GM10248 (cell line): ENCODE measurements around the gene UPF1.

ENCODE experiments used
- CTCF ChIA-PET: fragments of 300-600 bp; sonication (Branson Sonifier 250); formaldehyde crosslinking; extraction: SDS; loops from one replicate; lab custom pipeline; 2021; ENCODE audit warnings: antibody characterized with exemption; lab: Yijun Ruan, JAX
- POLR2A ChIA-PET: fragments of 350-650 bp; sonication (Branson Sonifier 250); formaldehyde crosslinking; extraction: SDS; loops from one replicate; lab custom pipeline; 2020; ENCODE audit warnings: antibody characterized with exemption; lab: Yijun Ruan, JAX
- DNase-seq: peaks from one replicate; pipeline ENCODE4 v3.0.0; 2012; ENCODE audit errors: extremely low spot score
- CTCF ChIP-seq: IDR thresholded peaks from 2 replicates; pipeline ENCODE4 v1.5.1; 2012; ENCODE audit warnings: mild to moderate bottlenecking, low read depth; ENCODE audit errors: extremely low read depth, missing control alignments, control extremely low read depth

The UPF1 gene

DNA sequence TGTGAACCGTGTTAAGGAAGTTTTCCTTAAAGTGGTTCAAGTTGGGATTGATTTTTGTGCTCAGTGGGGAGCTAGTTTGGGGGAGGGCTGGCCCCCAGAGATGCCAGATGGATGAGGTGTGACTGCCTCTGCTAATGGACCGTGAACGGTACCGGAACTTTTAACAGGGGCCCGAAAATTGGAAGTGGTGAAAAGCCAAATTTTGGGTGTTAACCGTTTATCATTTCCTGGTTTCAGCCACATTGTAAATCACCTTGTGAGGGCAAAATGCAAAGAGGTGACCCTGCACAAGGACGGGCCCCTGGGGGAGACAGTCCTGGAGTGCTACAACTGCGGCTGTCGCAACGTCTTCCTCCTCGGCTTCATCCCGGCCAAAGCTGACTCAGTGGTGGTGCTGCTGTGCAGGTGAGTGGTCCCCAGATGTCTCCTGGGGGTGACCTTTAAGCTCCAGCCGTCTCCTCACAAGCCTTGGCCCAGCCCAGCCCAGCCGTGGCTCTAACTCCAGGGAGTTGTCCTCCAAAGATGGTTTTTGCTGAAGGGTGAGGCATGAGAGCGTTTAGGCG, 18.2 kb downstream of the UPF1 start:
- DNase-seq: no peak
- ChIA-PET POLR2A (no interaction called here), CTCF (interaction anchor here (1.1 to 12.6 kb wide), 3 partner anchors 9 to 17 kb away, joined by 3 to 158 read pairs (median 10); partner anchors contain the start of gene UPF1)

GRCh38 chr19:18850471-18851375, 19.0 kb downstream of the UPF1 start:
- TF ChIP-seq CTCF: no peak
- ChIA-PET CTCF (interaction anchor here (0.9 to 12.6 kb wide), 4 partner anchors 16 to 261 kb away, joined by 3 to 158 read pairs (median 8); partner anchors contain the start of genes REX1BD and UPF1), POLR2A (no interaction called here)
- no peak for DNase-seq

More for the DNA sequence above, 18.2 kb downstream of the UPF1 start:
- no peak for TF ChIP-seq CTCF

DNA sequence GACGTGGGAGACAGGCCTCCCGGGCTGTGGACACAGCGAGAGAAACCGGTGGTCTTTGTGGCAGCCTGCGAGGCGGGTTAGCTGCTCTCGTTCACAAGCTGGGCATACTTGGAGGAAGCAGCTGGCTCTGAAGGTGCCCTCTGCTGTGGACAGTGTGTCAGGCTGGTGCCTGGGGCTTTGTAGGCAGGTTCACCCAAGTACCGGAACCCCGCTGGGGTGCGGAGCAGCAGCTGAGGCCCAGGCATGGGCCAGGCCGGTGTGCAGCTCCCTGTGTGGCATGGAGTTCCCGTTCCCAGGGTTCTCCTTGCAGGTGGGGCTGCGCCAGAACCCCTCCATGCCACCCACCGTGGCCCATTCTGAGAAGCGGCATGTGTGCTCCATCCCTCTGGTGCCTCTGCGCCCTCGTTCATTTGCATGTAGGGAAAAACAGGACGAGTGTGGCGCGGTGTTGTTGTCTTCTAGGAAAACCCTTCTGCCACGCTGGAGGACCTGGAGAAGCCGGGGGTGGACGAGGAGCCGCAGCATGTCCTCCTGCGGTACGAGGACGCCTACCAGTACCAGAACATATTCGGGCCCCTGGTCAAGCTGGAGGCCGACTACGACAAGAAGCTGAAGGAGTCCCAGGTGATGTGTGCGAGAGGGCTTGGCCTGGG, 20.0 kb downstream of the UPF1 start:
- ChIA-PET POLR2A (no interaction called here), CTCF (interaction anchor here (2.4 to 12.6 kb wide), 2 partner anchors 15 to 18 kb away, joined by 10 to 158 read pairs; partner anchors contain the start of gene UPF1)
- no peak for DNase-seq
- no peak for TF ChIP-seq CTCF

DNA sequence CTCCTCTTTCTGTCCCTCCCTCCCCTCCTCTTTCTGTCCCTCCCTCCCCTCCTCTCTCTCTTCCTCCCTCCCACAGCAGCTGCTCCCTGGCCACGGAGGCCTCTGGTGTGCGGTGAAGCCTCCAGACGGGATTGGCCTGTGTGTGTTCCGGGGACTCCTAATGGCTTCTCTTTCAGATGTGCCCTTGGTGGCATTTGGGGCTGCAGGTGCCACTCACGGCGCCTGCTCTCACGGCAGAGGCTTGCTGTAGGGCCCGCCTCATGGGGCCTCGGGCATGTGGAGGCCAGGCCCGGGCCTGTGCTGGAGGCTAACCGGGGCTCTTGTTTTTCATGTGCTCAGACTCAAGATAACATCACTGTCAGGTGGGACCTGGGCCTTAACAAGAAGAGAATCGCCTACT, 20.9 kb downstream of the UPF1 start:
- no peak for DNase-seq
- ChIA-PET CTCF (no interaction called here), POLR2A (no interaction called here)
- no peak for TF ChIP-seq CTCF

DNA sequence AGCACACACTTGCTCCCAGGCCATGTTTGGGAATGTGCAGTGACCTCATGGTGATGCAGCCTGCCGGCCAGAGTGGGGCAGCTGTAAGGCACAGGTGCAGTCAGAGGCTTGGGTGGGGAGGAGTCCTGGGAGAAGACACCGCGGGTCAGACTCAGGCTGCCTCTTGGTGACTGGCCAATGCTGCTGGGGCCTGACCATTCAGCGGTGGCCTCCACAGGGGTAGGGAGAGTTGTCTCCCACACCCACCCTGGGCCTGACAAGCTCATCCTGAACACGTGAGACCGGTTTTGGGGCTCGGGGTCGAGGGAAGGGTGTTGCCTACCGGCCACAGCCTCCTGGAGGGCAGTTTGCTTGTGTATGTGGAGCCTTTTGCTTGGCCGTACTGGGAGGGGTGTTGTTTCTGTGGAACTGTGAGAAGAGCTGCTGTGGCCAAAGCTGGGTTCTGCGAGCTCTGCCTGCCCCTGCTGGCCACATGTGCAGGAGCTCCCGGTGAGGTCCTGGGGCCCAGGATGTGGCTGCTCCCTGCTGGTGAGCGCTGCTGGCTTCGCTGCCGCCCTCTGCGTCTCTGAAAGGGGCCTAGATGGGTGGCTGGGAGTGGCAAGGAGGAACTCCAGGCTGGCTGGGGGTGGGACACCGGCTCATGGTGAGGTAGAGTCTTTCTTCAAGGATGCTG, 22.1 kb downstream of the UPF1 start:
- TF ChIP-seq CTCF: no peak
- DNase-seq: no peak
- POLR2A ChIA-PET: no interaction called here
- CTCF ChIA-PET: interaction anchor here (4.1 kb wide), 1 partner anchor 13 kb away, joined by 30 read pairs; no protein-coding TSS in a partner anchor
